NCI-H748 (cell line): Measurements from ENCODE around the gene NOTUM.

Source experiments
- DNase-seq: peaks from one replicate; lab custom pipeline; 2025; ENCODE audit not compliant: unreplicated experiment; lab: John Stamatoyannopoulos, UW

Gene NOTUM

GRCh38 chr17:81939881-81940385, 21.1 kb downstream of the NOTUM start:
- no peak for DNase-seq

GRCh38 chr17:81939218-81939617, 21.8 kb downstream of the NOTUM start:
- DNase-seq: no peak

DNA sequence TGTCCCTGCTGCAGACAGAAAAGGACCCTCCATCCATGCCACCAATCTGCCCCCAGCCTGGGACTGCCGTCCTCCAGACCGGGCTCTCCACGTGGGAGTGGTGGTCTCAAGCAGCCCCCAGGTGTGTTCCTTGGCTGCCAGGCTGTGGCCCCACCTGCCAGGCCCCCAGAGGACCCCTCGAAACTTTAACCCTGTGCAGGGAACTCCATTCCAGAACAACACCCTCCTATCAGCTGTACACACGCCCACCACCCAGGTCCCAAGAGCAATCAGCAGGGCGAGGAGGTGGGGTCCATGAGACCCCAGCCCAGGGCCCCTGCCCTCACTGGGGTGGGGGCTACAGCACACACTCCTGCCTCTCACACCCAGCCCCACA, 25.3 kb downstream of the NOTUM start:
- no peak for DNase-seq

GRCh38 chr17:81934850-81935708, 25.9 kb downstream of the NOTUM start:
- no peak for DNase-seq

- DNase-seq: no peak
Measured at GRCh38 chr17:81934098-81934757, 26.8 kb downstream of the NOTUM start.

- no peak for DNase-seq
Measured at GRCh38 chr17:81933178-81933699, 27.7 kb downstream of the NOTUM start.

- no peak for DNase-seq
Measured at GRCh38 chr17:81932333-81932983, 28.5 kb downstream of the NOTUM start.

GRCh38 chr17:81931557-81932332, 29.2 kb downstream of the NOTUM start:
- DNase-seq: peak; percentile 31

- no peak for DNase-seq
Measured at GRCh38 chr17:81931189-81931556, 29.8 kb downstream of the NOTUM start.

DNA sequence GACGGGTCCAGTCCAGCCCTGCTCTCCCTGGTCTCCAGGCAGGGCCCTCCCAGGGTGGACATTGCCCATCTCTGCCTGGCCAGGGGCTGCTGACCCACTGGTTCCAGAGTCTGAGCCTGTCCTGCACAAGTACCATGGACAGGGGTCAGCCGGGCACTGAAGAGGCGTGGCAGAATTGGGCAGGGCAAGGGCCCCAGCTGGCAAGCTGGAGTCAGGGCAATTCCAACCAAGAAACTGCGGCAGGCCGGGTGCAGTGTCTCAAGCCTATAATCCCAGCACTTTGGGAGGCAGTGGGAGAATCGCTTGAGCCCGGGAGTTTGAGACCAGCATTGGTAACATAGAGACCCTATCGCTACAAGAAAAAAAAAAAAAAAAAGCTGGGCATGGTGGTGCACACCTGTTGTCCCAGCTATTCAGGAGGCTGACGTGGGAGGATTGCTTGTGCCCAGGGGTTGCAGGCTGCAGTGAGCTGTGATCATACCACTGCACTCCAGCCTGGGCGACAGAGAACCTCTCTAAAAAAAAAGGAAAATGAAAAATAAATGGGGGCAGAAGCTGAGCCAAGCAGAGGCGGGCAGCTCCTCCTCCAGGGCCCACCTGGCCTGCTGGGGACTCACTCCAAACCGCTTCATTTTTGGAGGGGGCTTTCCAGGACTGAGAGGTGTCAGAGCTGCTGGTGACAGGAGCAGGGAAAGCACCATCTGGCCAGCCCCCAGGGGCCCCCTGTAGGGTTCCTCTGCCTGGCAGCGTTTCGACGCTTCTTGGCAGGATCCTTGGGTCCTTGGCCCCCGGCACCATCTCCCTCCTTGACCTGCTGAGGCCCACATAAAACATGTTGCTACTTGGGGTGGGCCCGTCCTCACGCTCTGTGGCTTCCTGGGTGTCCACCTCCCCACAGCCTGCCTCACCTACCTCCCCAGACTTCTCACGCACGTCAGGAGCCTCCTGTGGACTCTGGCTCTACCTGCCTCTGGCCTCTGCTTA, 30.6 kb downstream of the NOTUM start:
- DNase-seq: no peak

DNA sequence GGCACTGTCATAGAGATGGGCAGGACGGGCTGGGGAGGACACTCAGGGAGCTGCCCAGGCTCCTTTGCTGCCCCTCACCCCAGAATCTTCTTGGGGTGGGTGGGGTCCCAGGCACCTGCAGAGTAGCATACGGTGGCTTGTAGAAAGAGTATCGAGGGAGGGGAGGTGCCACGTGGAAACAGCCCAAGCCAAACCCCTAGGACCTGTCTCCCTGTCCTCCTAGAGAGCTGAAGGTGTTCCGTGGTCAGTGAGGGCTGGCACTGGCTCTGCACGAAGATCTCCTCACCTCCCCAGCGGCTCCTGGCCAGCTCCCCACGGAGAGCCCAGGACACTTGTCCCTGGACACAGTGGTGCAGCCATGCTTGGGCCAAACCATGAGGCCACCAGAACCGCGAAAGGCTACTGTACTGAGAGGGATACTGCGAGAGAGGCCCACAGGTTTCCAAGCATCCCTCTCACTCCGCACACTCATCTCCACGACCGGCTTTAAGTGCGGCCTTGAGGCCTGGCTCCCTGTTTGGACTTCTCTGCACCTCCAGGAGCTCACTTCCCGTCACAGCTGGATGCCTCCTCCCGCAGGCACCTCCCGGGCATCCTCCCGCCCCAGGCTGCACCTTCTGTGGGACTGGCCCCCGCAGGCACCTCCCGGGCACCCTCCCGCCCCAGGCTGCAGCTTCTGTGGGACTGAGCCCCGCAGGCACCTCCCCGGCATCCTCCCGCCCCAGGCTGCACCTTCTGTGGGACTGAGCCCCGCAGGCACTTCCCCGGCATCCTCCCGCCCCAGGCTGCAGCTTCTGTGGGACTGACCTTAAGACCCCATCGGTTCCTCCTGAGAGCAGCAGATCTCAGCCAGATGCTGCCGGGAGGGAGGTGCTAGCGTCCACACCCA, 31.5 kb downstream of the NOTUM start:
- DNase-seq: no peak

DNA sequence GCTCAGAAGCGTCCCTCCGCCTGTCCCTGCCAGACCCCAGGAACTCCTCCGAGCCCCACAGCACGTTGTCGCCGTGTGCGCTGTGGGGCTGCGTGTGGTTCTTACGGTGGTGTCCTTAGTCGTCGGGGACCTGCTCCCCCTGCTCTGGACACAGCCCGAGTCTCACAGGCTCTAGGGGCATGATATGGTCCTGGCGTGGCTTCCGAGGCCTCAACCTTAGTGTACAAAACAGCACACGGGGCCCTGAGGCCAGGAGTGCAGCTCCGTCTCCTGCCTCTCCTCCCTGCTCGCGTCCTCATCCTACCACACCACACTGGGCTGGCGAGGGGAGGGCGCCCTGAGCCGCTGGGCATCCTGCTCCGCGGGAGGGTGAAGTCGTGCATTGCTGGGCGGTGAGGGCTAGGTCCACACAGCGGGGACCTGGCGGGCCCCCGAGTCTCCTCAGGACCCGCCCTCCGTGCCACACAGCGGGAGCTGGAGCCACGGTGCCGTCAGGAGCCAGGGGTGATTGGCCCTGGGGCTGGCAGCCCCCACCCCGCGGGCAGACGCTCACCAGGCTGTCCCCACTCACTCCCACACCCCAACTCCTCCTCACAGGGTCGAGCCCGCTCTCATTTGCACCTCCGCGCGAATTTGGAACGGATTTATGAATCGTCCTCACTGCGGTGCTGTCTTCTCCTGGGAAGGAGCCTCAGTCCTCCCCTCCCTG, 32.3 kb downstream of the NOTUM start:
- DNase-seq: peak; percentile 56

GRCh38 chr17:81927653-81928543, 33.1 kb downstream of the NOTUM start, which contains the start of gene MAFG:
Gene MAFG, minus strand, starts transcription at chr17:81927735. Its CDS starts 4,550 bp downstream, at chr17:81923185.
- DNase-seq: peak; percentile 96

- no peak for DNase-seq
Measured at GRCh38 chr17:81927152-81927652, 33.8 kb downstream of the NOTUM start.

- peak; percentile 47 for DNase-seq
Measured at GRCh38 chr17:81926451-81927151, 34.4 kb downstream of the NOTUM start.

- no peak for DNase-seq
Measured at GRCh38 chr17:81925860-81926450, 35.0 kb downstream of the NOTUM start.
